ENCODE results near the gene GATA6.
"Not testable (repeated sequence)": the region's sequence is repeated elsewhere in the genome, so short reads cannot be mapped to it uniquely, and the experiment has no call there.

- TF ChIP-seq CTCF (IDR thresholded peaks at IDR 0.05; ENCODE audit: borderline replicate concordance, extremely low read depth, low read length, poor library complexity, severe bottlenecking); EZH2 (IDR thresholded peaks at IDR 0.05; ENCODE audit: borderline replicate concordance, low read depth, low read length, severe bottlenecking): not testable (repeated sequence)
Observed at GRCh38 chr18:22220585-22220984, 51.2 kb downstream of the GATA6 start.
